Right atrium auricular region (tissue), 2 donors: ENCODE measurements around the gene RABEP2. TPM values are rescaled to one million over a fixed set of nuclear protein-coding genes. Genes with fewer than 3 reads are reported as not detected.

Experiments used
- DNase-seq: peaks from one replicate; pipeline ENCODE4 v3.0.0-alpha.2; 2019; ENCODE audit warnings: low spot score
- H3K27ac ChIP-seq, 2 donors: fragments of 200-600 bp; sonication (generic); 1 replicate in 1 of 2; 2 replicates in 1 of 2; pipeline ENCODE4 v1.5.1; 2016 to 2019
- H3K27me3 ChIP-seq, 2 donors: fragments of 200-600 bp; sonication (generic); one replicate each; pipeline versions ENCODE4 v1.5.1 to v1.6.0; 2017 to 2019
- H3K36me3 ChIP-seq: fragments of 200-600 bp; sonication (generic); one replicate; pipeline ENCODE4 v1.5.1; 2016
- H3K4me1 ChIP-seq, 2 donors: fragments of 200-600 bp; sonication (generic); one replicate each; pipeline versions ENCODE4 v1.5.1 to v1.6.0; 2017 to 2019
- H3K4me3 ChIP-seq, 2 donors: fragments of 200-600 bp; sonication (generic); 1 replicate in 1 of 2; 2 replicates in 1 of 2; pipeline ENCODE4 v1.5.1; 2017 to 2019; ENCODE audit warnings: mild to moderate bottlenecking in 1 of 2, moderate library complexity in 1 of 2
- H3K9me3 ChIP-seq, 2 donors: fragments of 200-600 bp; sonication (generic); one replicate each; pipeline ENCODE4 v1.5.1; 2019
- CTCF ChIP-seq, 2 donors: fragments of 200-600 bp; sonication (generic); IDR thresholded peaks; one replicate each; pipeline ENCODE4 v1.5.1; 2019; ENCODE audit warnings: antibody characterized with exemption in 2 of 2
- total RNA-seq, 2 donors: library from RNA; depleted of rRNA; stranded (reverse); fragments of >200 nt; gene quantifications; one replicate each; pipeline ENCODE4 v1.1.0, GENCODE V29; 2016

Gene RABEP2
- total RNA-seq, 2 donors from 2014 or later: 18.2 to 22.5 TPM

- H3K36me3 ChIP-seq: peaks cover 54% of the 10 kb centered on the region
- H3K27ac ChIP-seq: no peak overlapping the region
- no peaks in the 10 kb centered on the region for H3K4me1 ChIP-seq
Observed at GRCh38 chr16:28913946-28914724, 10.9 kb downstream of the RABEP2 start.

GRCh38 chr16:28912558-28912957 lies 12.5 kb downstream of the RABEP2 start:
- no peak for DNase-seq
- no peaks in the 10 kb centered on the region for H3K27me3 ChIP-seq
- no peak overlapping the region for H3K27ac ChIP-seq
- no peaks in the 10 kb centered on the region for H3K4me1 ChIP-seq
- peaks cover 54% of the 10 kb centered on the region for H3K36me3 ChIP-seq
- TF ChIP-seq CTCF (IDR thresholded peaks at IDR 0.05): no peak
- H3K9me3 ChIP-seq: no peaks in the 10 kb centered on the region
- no peak overlapping the region for H3K4me3 ChIP-seq

More at GRCh38 chr16:28913946-28914724, 10.9 kb downstream of the RABEP2 start:
- no peak for TF ChIP-seq CTCF (IDR thresholded peaks at IDR 0.05)
- no peak for DNase-seq
- Histone ChIP-seq H3K4me3 (no peak overlapping the region), H3K9me3 (no peaks in the 10 kb centered on the region), H3K27me3 (no peaks in the 10 kb centered on the region)

- Histone ChIP-seq H3K27me3 (no peaks in the 10 kb centered on the region), H3K9me3 (no peaks in the 10 kb centered on the region), H3K27ac (no peak overlapping the region), H3K4me1 (no peaks in the 10 kb centered on the region), H3K36me3 (peaks cover 40% of the 10 kb centered on the region), H3K4me3 (no peak overlapping the region)
- no peak for TF ChIP-seq CTCF (IDR thresholded peaks at IDR 0.05)
- DNase-seq: no peak
Observed at GRCh38 chr16:28910086-28911031, 14.7 kb downstream of the RABEP2 start.

- no peak for TF ChIP-seq CTCF (IDR thresholded peaks at IDR 0.05)
- Histone ChIP-seq H3K36me3 (peaks cover 33% of the 10 kb centered on the region), H3K27me3 (no peaks in the 10 kb centered on the region), H3K4me3 (no peak overlapping the region), H3K27ac (no peak overlapping the region), H3K9me3 (no peaks in the 10 kb centered on the region), H3K4me1 (no peaks in the 10 kb centered on the region)
- DNase-seq: no peak
Observed at GRCh38 chr16:28905800-28906372, 19.2 kb downstream of the RABEP2 start.

GRCh38 chr16:28905229-28905754 lies 19.7 kb downstream of the RABEP2 start:
- no peak for DNase-seq
- no peak overlapping the region for H3K27ac ChIP-seq
- H3K4me1 ChIP-seq: no peaks in the 10 kb centered on the region
- H3K36me3 ChIP-seq: peaks cover 27% of the 10 kb centered on the region
- H3K27me3 ChIP-seq: no peaks in the 10 kb centered on the region
- no peaks in the 10 kb centered on the region for H3K9me3 ChIP-seq
- H3K4me3 ChIP-seq: no peak overlapping the region
- TF ChIP-seq CTCF (IDR thresholded peaks at IDR 0.05): no peak
